HCT116 (cell line): ENCODE data around the gene ITGA11.

Experiments used
- EZH2 ChIP-seq: fragments of 200-600 bp; sonication (generic); IDR thresholded peaks from 2 replicates; pipeline ENCODE4 v1.6.1; 2017; ENCODE audit warnings: antibody characterized with exemption, mixed run types
- JUND ChIP-seq: IDR thresholded peaks from 2 replicates; pipeline ENCODE4 v1.6.1; 2012
- POLR2A ChIP-seq: IDR thresholded peaks from 2 replicates; pipeline ENCODE4 v1.7.0; 2011; ENCODE audit warnings: borderline replicate concordance; ENCODE audit not compliant: insufficient read depth, insufficient read length; ENCODE audit errors: extremely low read depth
- TF ChIP-seq, protein P1 (sequence below), 3 experiments: fragments of 200-600 bp in 1 of 3; sonication (generic) in 1 of 3; IDR thresholded peaks in 2 of 3; conservative IDR thresholded peaks in 1 of 3; 2 replicates each; pipeline ENCODE4 v1.5.1; 2012 to 2017; ENCODE audit warnings: low read depth in 2 of 3, low read length in 2 of 3, antibody characterized with exemption in 1 of 3, borderline replicate concordance in 1 of 3, control low read depth in 1 of 3, mild to moderate bottlenecking in 1 of 3, mixed read lengths in 1 of 3, mixed run types in 1 of 3, moderate library complexity in 1 of 3; ENCODE audit not compliant: insufficient read depth in 1 of 3

DNA sequence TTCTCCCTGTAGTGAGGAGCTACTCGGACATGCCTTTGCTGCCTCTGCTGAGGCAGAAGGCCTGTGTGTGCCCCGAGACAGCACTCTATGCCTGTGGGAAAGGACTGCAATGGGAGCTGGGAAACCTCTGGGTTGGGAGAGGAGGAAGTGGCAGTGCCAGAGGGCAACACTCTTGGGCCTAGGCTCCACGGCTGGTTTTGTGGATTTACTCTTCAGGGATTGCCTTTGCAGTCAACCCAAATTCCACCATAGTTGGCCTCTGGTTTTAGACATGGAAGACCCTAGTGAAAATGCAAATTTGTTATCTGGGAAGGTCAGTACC is 46.8 kb downstream of the ITGA11 start:
- TF ChIP-seq EZH2 (no peak), POLR2A (no peak), JUND (no peak)
- TF ChIP-seq, protein P1, sequence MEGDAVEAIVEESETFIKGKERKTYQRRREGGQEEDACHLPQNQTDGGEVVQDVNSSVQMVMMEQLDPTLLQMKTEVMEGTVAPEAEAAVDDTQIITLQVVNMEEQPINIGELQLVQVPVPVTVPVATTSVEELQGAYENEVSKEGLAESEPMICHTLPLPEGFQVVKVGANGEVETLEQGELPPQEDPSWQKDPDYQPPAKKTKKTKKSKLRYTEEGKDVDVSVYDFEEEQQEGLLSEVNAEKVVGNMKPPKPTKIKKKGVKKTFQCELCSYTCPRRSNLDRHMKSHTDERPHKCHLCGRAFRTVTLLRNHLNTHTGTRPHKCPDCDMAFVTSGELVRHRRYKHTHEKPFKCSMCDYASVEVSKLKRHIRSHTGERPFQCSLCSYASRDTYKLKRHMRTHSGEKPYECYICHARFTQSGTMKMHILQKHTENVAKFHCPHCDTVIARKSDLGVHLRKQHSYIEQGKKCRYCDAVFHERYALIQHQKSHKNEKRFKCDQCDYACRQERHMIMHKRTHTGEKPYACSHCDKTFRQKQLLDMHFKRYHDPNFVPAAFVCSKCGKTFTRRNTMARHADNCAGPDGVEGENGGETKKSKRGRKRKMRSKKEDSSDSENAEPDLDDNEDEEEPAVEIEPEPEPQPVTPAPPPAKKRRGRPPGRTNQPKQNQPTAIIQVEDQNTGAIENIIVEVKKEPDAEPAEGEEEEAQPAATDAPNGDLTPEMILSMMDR (IDR thresholded peaks at IDR 0.05 in 2 of 3, conservative IDR thresholded peaks at IDR 0.05 in 1 of 3; ENCODE audit: borderline replicate concordance in 1 of 3, insufficient read depth in 1 of 3, low read depth in 2 of 3, low read length in 2 of 3): no peak
